OCI-LY7 (cell line): Measurements from ENCODE around the gene PCDHGB5. TPM values are rescaled to one million over a fixed set of nuclear protein-coding genes. Genes with fewer than 3 reads are reported as not detected.
"Not testable (repeated sequence)": the region's sequence is repeated elsewhere in the genome, so short reads cannot be mapped to it uniquely, and the experiment has no call there.

Experiments
- BruUV-seq: library from RNA; stranded (reverse); fragments of 400-500 nt; replicated peaks from 2 replicates; lab custom pipeline; 2021; lab: Mats Ljungman, UMichigan
- CTCF ChIA-PET: fragments of 300-600 bp; sonication (Branson Sonifier 250); formaldehyde crosslinking; loops from one replicate; lab custom pipeline; 2022; ENCODE audit warnings: antibody characterized with exemption; ENCODE audit not compliant: unreplicated experiment; lab: Charles Lee
- POLR2A ChIA-PET: fragments of 300-600 bp; sonication (Branson Sonifier 250); formaldehyde crosslinking; loops from one replicate; lab custom pipeline; 2022; ENCODE audit warnings: antibody characterized with exemption; lab: Charles Lee
- DNase-seq: peaks from one replicate; pipeline ENCODE4 v3.0.0-alpha.2; 2015; ENCODE audit warnings: low spot score
- H2AFZ ChIP-seq: fragments of 200-600 bp; sonication (generic), shearing (Covaris generic); 2 replicates; pipeline ENCODE4 v1.6.1; 2014; ENCODE audit warnings: mild to moderate bottlenecking, antibody characterized with exemption, low read length, moderate library complexity
- H3K27ac ChIP-seq: fragments of 200-600 bp; sonication (generic); 2 replicates; pipeline ENCODE4 v1.5.1; 2014; ENCODE audit warnings: mixed run types, low read depth, mild to moderate bottlenecking, moderate library complexity, low read length, inconsistent platforms; ENCODE audit not compliant: poor library complexity, severe bottlenecking
- H3K36me3 ChIP-seq: fragments of 200-600 bp; sonication (generic); 2 replicates; pipeline ENCODE4 v1.6.1; 2014; ENCODE audit warnings: mild to moderate bottlenecking, antibody characterized with exemption, low read length, moderate library complexity, mixed read lengths; ENCODE audit not compliant: insufficient read depth
- H3K4me1 ChIP-seq: fragments of 200-600 bp; sonication (generic); 2 replicates; pipeline ENCODE4 v1.5.1; 2014; ENCODE audit warnings: mild to moderate bottlenecking, low read length; ENCODE audit not compliant: insufficient read depth, poor library complexity, severe bottlenecking
- H3K4me2 ChIP-seq: fragments of 200-600 bp; sonication (generic); 2 replicates; pipeline ENCODE4 v1.6.1; 2014; ENCODE audit warnings: mild to moderate bottlenecking, low read length
- H3K4me3 ChIP-seq: fragments of 200-600 bp; sonication (generic); 2 replicates; pipeline ENCODE4 v1.5.1; 2014; ENCODE audit warnings: mild to moderate bottlenecking, low read depth, low read length; ENCODE audit not compliant: poor library complexity, severe bottlenecking
- H3K79me2 ChIP-seq: fragments of 200-600 bp; sonication (generic); 2 replicates; pipeline ENCODE4 v1.6.1; 2016; ENCODE audit warnings: low read depth, mild to moderate bottlenecking, low read length, moderate library complexity, mixed read lengths; ENCODE audit not compliant: insufficient read depth
- H3K9me2 ChIP-seq: fragments of 200-600 bp; sonication (generic); 2 replicates; pipeline ENCODE4 v1.6.1; 2016; ENCODE audit warnings: mild to moderate bottlenecking, low read length, mixed read lengths; ENCODE audit not compliant: insufficient read depth
- H3K9me3 ChIP-seq: fragments of 200-600 bp; sonication (generic); 2 replicates; pipeline ENCODE4 v1.6.1; 2014; ENCODE audit warnings: mild to moderate bottlenecking, mixed run types, low read length, mixed read lengths
- H4K20me1 ChIP-seq: fragments of 200-600 bp; sonication (generic); 2 replicates; pipeline ENCODE4 v1.6.1; 2014; ENCODE audit warnings: mild to moderate bottlenecking, antibody characterized with exemption, low read length, moderate library complexity, mixed read lengths; ENCODE audit not compliant: insufficient read depth
- CTCF ChIP-seq: fragments of 200-600 bp; sonication (generic); conservative IDR thresholded peaks from 2 replicates; pipeline ENCODE4 v1.5.1; 2014; ENCODE audit warnings: mild to moderate bottlenecking, antibody characterized with exemption, low read length, moderate library complexity, mixed read lengths
- EZH2phosphoT487 ChIP-seq: fragments of 200-600 bp; sonication (generic); IDR thresholded peaks from 2 replicates; pipeline ENCODE4 v1.6.1; 2018; ENCODE audit warnings: low read depth, borderline replicate concordance, mild to moderate bottlenecking, mixed run types, antibody characterized with exemption, low read length, moderate library complexity, mixed read lengths
- intact Hi-C: fragments of 100-400 bp; cut with micrococcal nuclease; formaldehyde crosslinking; loops from one replicate; pipeline ENCODE4 v1.10.0; 2022; ENCODE audit not compliant: unreplicated experiment
- total RNA-seq, 2 experiments: library from RNA; depleted of rRNA in 1 of 2; stranded (reverse); fragments of >200 nt in 1 of 2; shearing (Covaris generic) in 1 of 2; gene quantifications; 2 replicates each; pipeline ENCODE4 v1.2.3, GENCODE V29; 2014 to 2022

Gene PCDHGB5
- total RNA-seq, 2 experiments from 2014 or later, result 5.1 to 8.6 TPM

DNA sequence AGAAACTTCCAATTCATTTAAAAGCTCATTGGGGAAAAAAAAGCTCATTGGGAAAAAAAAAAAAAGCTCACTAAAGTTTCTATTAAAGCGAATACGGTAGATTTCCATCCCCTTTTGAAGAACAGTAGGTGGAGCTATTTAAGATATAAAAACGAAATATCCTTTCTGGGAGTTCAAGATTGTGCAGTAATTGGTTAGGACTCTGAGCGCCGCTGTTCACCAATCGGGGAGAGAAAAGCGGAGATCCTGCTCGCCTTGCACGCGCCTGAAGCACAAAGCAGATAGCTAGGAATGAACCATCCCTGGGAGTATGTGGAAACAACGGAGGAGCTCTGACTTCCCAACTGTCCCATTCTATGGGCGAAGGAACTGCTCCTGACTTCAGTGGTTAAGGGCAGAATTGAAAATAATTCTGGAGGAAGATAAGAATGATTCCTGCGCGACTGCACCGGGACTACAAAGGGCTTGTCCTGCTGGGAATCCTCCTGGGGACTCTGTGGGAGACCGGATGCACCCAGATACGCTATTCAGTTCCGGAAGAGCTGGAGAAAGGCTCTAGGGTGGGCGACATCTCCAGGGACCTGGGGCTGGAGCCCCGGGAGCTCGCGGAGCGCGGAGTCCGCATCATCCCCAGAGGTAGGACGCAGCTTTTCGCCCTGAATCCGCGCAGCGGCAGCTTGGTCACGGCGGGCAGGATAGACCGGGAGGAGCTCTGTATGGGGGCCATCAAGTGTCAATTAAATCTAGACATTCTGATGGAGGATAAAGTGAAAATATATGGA lies 32.8 kb downstream of the PCDHGB5 start, which contains the start of gene PCDHGA12:
TSS of gene PCDHGA12 (plus strand) at position 176 of the 782 bp plus-strand sequence. CDS start at position 429, 253 bp downstream.
- CTCF ChIA-PET, result interaction anchor here (0.6 to 1.9 kb wide), 11 partner anchors 9 to 133 kb away, joined by 3 to 10 read pairs (median 3); partner anchors contain the start of gene PCDHGB7
- no peak within 1 kb of the TSS for H3K27ac ChIP-seq
- no peaks in the 10 kb centered on the region for H4K20me1 ChIP-seq
- no peaks in the 10 kb centered on the region for H3K9me3 ChIP-seq
- intact Hi-C loops, result no loop called here
- TF ChIP-seq CTCF, result peak; percentile 85
- TF ChIP-seq EZH2phosphoT487, result no peak
- H3K79me2 ChIP-seq, result no peaks in the 10 kb centered on the region
- no peaks in the 10 kb centered on the region for H3K36me3 ChIP-seq
- H3K4me3 ChIP-seq, result no peak within 1 kb of the TSS
- peak; percentile 76 for DNase-seq
- peak within 1 kb of the TSS; percentile 20; the same call in 1 of the 2 replicates for H3K4me2 ChIP-seq
- H2AFZ ChIP-seq, result no peak within 1 kb of the TSS
- BruUV-seq, result no TSS peak
- H3K9me2 ChIP-seq, result no peaks in the 10 kb centered on the region
- H3K4me1 ChIP-seq, result no peaks in the 10 kb centered on the region
- POLR2A ChIA-PET, result interaction anchor here (0.6 to 1.6 kb wide), 7 partner anchors 9 to 100 kb away, joined by 3 to 6 read pairs (median 3); partner anchors contain the start of gene PCDHGA11

- H3K9me3 ChIP-seq, result no peaks in the 10 kb centered on the region
- H2AFZ ChIP-seq, result no peak overlapping the region
- TF ChIP-seq CTCF, result no peak
- no peak for TF ChIP-seq EZH2phosphoT487
- no peak overlapping the region for H3K4me3 ChIP-seq
- ChIA-PET POLR2A (interaction anchor here (1.2 kb wide), 1 partner anchor 10 kb away, joined by 3 read pairs; the partner anchor contains the start of gene PCDHGA11), CTCF (interaction anchor here (0.6 to 1.9 kb wide), 3 partner anchors 40 to 82 kb away, joined by 3 to 10 read pairs (median 3); no protein-coding TSS in a partner anchor)
- intact Hi-C loops, result no loop called here
- H3K9me2 ChIP-seq, result no peaks in the 10 kb centered on the region
- no peaks in the 10 kb centered on the region for H4K20me1 ChIP-seq
- no peak for DNase-seq
- no peak overlapping the region; the same call in 1 of the 2 replicates for H3K4me2 ChIP-seq
- H3K4me1 ChIP-seq, result no peaks in the 10 kb centered on the region
- no peaks in the 10 kb centered on the region for H3K79me2 ChIP-seq
- H3K36me3 ChIP-seq, result no peaks in the 10 kb centered on the region
- no peak overlapping the region for H3K27ac ChIP-seq
- BruUV-seq, result no TSS peak
Measured at GRCh38 chr5:141431286-141431685, 33.5 kb downstream of the PCDHGB5 start.

DNA sequence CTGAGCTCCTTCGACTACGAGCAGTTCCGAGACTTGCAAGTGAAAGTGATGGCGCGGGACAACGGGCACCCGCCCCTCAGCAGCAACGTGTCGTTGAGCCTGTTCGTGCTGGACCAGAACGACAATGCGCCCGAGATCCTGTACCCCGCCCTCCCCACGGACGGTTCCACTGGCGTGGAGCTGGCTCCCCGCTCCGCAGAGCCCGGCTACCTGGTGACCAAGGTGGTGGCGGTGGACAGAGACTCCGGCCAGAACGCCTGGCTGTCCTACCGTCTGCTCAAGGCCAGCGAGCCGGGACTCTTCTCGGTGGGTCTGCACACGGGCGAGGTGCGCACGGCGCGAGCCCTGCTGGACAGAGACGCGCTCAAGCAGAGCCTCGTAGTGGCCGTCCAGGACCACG lies 34.6 kb downstream of the PCDHGB5 start:
- H3K4me1 ChIP-seq, H3K79me2 ChIP-seq, H3K4me3 ChIP-seq, DNase-seq, H3K4me2 ChIP-seq, BruUV-seq, H2AFZ ChIP-seq, H3K9me3 ChIP-seq, H4K20me1 ChIP-seq, intact Hi-C loops, H3K36me3 ChIP-seq, POLR2A ChIA-PET, CTCF ChIA-PET, H3K9me2 ChIP-seq, H3K27ac ChIP-seq: not testable (repeated sequence)

DNA sequence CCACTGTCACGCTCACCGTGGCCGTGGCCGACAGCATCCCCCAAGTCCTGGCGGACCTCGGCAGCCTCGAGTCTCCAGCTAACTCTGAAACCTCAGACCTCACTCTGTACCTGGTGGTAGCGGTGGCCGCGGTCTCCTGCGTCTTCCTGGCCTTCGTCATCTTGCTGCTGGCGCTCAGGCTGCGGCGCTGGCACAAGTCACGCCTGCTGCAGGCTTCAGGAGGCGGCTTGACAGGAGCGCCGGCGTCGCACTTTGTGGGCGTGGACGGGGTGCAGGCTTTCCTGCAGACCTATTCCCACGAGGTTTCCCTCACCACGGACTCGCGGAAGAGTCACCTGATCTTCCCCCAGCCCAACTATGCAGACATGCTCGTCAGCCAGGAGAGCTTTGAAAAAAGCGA lies 35.0 kb downstream of the PCDHGB5 start:
- BruUV-seq, H3K36me3 ChIP-seq, H3K4me3 ChIP-seq, H3K27ac ChIP-seq, H2AFZ ChIP-seq, H4K20me1 ChIP-seq, H3K79me2 ChIP-seq, H3K9me3 ChIP-seq, H3K4me1 ChIP-seq, DNase-seq, intact Hi-C loops, H3K9me2 ChIP-seq, H3K4me2 ChIP-seq, POLR2A ChIA-PET, CTCF ChIA-PET: not testable (repeated sequence)
